Measurements from ENCODE around the gene TBL3. TPM values are rescaled to one million over a fixed set of nuclear protein-coding genes. Genes with fewer than 3 reads are reported as not detected.

Gene TBL3
- total and polyA plus RNA-seq, 2 of the 8 experiments (the other 6 are each of a cell fraction or from before 2014, with no cell fraction given), result 65.8 to 137 TPM

- TF ChIP-seq NANOG (IDR thresholded peaks at IDR 0.05; ENCODE audit: insufficient read depth, low read depth, low read length, poor library complexity, severe bottlenecking) (no peak), PHF8 (conservative IDR thresholded peaks at IDR 0.05; ENCODE audit: low read depth, low read length) (no peak), SIN3A (conservative IDR thresholded peaks at IDR 0.05 in 1 of 2, IDR thresholded peaks at IDR 0.05 in 1 of 2; ENCODE audit: low read depth in 1 of 2, low read length in 2 of 2) (0 out of 4 replicates have a peak, but pooled peaks of 1 of the 2 experiments have one; percentile 35), RAD21 (IDR thresholded peaks at IDR 0.05 in 1 of 2, conservative IDR thresholded peaks at IDR 0.05 in 1 of 2; ENCODE audit: low read depth in 2 of 2, low read length in 2 of 2) (peak; percentile 92 to 93), USF2 (IDR thresholded peaks at IDR 0.05; ENCODE audit: low read length) (no peak)
Measured at GRCh38 chr16:2023092-2024031, 51.5 kb downstream of the TBL3 start (continued).

All from H1 (cell line).